Mesendoderm (in vitro differentiated cells): ENCODE measurements around the gene SYCN.
A peak's percentile ranks its signal among the peaks of the same experiment; 100 is the strongest.
"Not testable (repeated sequence)": the region's sequence is repeated elsewhere in the genome, so short reads cannot be mapped to it uniquely, and the experiment has no call there.

Experiments
- DNase-seq: peaks from one replicate; pipeline ENCODE4 v3.0.0; 2013
- H2AK5ac ChIP-seq: 2 replicates; pipeline ENCODE4 v1.6.1; 2013; ENCODE audit warnings: low read length, inconsistent platforms
- H2BK120ac ChIP-seq: 2 replicates; pipeline ENCODE4 v1.6.1; 2013; ENCODE audit warnings: low read depth, mild to moderate bottlenecking, low read length, moderate library complexity, mixed read lengths
- H2BK15ac ChIP-seq: replicated peaks from 2 replicates; pipeline ENCODE4 v1.6.1; 2013; ENCODE audit warnings: low read depth, mild to moderate bottlenecking, moderate library complexity
- H2BK5ac ChIP-seq: 2 replicates; pipeline ENCODE4 v1.6.1; 2013; ENCODE audit warnings: low read length, inconsistent platforms
- H3K18ac ChIP-seq: 2 replicates; pipeline ENCODE4 v1.6.1; 2013; ENCODE audit warnings: mild to moderate bottlenecking, low read length, mixed read lengths
- H3K23ac ChIP-seq: one replicate; pipeline ENCODE4 v1.6.1; 2013; ENCODE audit warnings: low read length
- H3K27ac ChIP-seq: 2 replicates; pipeline ENCODE4 v1.5.1; 2013; ENCODE audit warnings: low read depth, mild to moderate bottlenecking, inconsistent platforms, low read length, moderate library complexity
- H3K27me3 ChIP-seq: 2 replicates; pipeline ENCODE4 v1.6.1; 2013; ENCODE audit warnings: low read length, control low read depth, mild to moderate bottlenecking, inconsistent platforms; ENCODE audit not compliant: insufficient read depth, poor library complexity
- H3K36me3 ChIP-seq: 2 replicates; pipeline ENCODE4 v1.6.1; 2013; ENCODE audit warnings: low read length, inconsistent platforms; ENCODE audit not compliant: control insufficient read depth, insufficient read depth
- H3K4ac ChIP-seq: one replicate; pipeline ENCODE4 v1.6.1; 2013; ENCODE audit warnings: low read depth, mild to moderate bottlenecking, low read length, moderate library complexity
- H3K4me1 ChIP-seq: 2 replicates; pipeline ENCODE4 v1.6.1; 2013; ENCODE audit warnings: low read depth, low read length, inconsistent platforms; ENCODE audit not compliant: control insufficient read depth
- H3K4me2 ChIP-seq: 2 replicates; pipeline ENCODE4 v1.6.1; 2013; ENCODE audit warnings: low read length
- H3K4me3 ChIP-seq: 2 replicates; pipeline ENCODE4 v1.5.1; 2013; ENCODE audit warnings: mild to moderate bottlenecking, low read length
- H3K56ac ChIP-seq: one replicate; pipeline ENCODE4 v1.6.1; 2013; ENCODE audit warnings: low read length
- H3K79me1 ChIP-seq: 2 replicates; pipeline ENCODE4 v1.6.1; 2013; ENCODE audit warnings: low read length, inconsistent platforms
- H3K79me2 ChIP-seq: 2 replicates; pipeline ENCODE4 v1.6.1; 2013; ENCODE audit warnings: mild to moderate bottlenecking, low read length; ENCODE audit not compliant: control insufficient read depth, insufficient read depth
- H3K9ac ChIP-seq: 2 replicates; pipeline ENCODE4 v1.6.1; 2013; ENCODE audit warnings: low read length, inconsistent platforms
- H4K5ac ChIP-seq: one replicate; pipeline ENCODE4 v1.6.1; 2013; ENCODE audit warnings: low read length
- H4K8ac ChIP-seq: one replicate; pipeline ENCODE4 v1.6.1; 2013; ENCODE audit warnings: low read depth, mild to moderate bottlenecking, control low read depth, low read length, moderate library complexity
- WGBS: extraction: QIAGEN DNeasy Blood & Tissue Kit; methylation state at CpG from one replicate; pipeline ENCODE4 v1.1.7; 2013; ENCODE audit warnings: low lambda C conversion rate, missing lambda C conversion rate; ENCODE audit not compliant: insufficient coverage; ENCODE audit errors: extremely low coverage; 5-methylcytosine and 5-hydroxymethylcytosine counted together

Gene SYCN

DNA sequence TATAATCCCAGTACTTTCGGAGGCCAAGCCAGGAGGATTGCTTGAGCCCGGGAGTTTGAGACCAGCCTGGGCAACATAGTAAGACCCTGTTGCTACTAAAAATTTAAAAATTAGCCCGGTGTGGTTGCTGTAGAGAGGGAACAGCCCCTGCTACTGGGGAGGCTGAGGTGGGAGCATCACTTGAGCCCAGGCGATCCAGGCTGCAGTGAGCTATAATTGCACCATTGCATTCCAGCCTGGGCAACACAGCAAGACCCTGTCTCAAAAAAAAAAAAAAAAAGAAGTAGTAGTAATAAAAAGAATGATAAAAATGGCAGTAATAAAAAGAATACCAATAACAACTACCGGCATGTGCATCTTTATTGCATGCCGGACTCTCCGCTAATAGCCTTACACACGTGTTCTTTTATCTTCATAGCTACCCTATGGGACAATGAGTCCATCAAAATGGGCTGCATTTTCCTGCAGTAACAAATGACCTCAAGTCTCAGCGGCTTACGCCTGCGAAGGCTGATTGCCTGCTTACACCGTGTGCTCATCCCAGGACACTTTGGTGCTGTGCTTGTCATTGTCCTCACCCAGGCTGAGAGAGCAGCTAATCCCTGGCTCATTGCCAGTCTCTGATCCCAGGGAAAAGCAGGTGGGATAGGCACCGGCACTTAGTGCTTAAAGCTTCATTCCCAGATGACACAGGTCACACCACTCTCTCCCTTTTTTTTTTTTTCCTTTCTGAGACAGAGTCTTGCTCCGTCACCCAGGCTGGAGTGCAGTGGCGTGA lies 14.4 kb upstream of the SYCN start:
- H2BK5ac ChIP-seq, result no peak overlapping the region
- H3K27me3 ChIP-seq, result no peaks in the 10 kb centered on the region
- no peak overlapping the region for H3K18ac ChIP-seq
- no peaks in the 10 kb centered on the region for H3K4me1 ChIP-seq
- H3K4me2 ChIP-seq, result no peak overlapping the region
- H3K79me2 ChIP-seq, result no peaks in the 10 kb centered on the region
- H4K5ac ChIP-seq, result no peak overlapping the region
- H4K8ac ChIP-seq, result no peak overlapping the region
- no peak overlapping the region for H3K27ac ChIP-seq
- H2AK5ac ChIP-seq, result no peak overlapping the region
- H3K36me3 ChIP-seq, result no peaks in the 10 kb centered on the region
- H3K4ac ChIP-seq, result no peak overlapping the region
- no CpG with 5 or more reads among the region's 15 CpGs for WGBS
- no peak overlapping the region for H3K23ac ChIP-seq
- no peak overlapping the region for H2BK120ac ChIP-seq
- no peak overlapping the region for H2BK15ac ChIP-seq
- no peak overlapping the region for H3K4me3 ChIP-seq
- H3K9ac ChIP-seq, result no peak overlapping the region
- H3K79me1 ChIP-seq, result no peaks in the 10 kb centered on the region
- no peak overlapping the region for H3K56ac ChIP-seq
- no peak for DNase-seq

DNA sequence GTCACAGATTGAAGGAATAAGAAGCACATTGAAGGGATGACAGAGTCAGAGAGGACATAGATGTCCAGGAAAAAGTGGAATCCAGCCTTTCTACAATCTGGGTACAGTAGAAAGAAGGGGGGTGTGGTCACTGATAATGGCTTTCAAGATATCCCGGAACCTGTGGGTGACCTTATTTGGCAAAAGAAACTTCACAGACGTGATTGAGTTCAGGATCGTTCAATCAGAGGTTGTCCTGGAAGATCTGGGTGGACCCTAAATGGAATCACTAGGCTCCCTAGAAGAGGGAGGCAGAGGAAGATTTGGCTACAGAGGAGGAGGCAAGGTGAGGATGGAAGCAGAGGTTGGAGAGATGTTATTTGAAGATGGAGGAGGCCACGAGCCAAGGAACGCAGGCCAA lies 13.0 kb upstream of the SYCN start:
- no CpG with 5 or more reads among the region's 5 CpGs for WGBS

DNA sequence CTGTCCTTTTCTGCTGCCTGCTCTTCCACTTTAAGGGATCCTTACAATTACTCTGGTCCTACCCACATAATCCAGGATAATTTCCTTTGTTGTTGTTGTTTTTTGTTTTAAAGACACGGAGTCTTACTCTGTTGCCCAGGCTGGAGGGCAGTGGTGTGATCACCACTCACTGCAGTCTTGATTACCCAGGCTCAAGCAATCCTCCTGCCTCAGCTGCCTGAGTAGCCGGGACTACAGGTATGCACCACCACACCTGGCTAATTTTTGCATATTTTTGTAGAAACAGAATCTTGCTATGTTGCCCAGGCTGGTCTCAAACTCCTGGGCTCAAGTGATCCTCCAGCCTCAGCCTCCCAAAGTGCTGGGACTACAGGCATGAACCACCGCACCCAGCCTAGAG lies 11.3 kb upstream of the SYCN start:
- not testable (repeated sequence) for H3K23ac ChIP-seq, H3K79me2 ChIP-seq, H2AK5ac ChIP-seq, H3K4me3 ChIP-seq, H3K4ac ChIP-seq, H2BK5ac ChIP-seq, H4K8ac ChIP-seq, H3K36me3 ChIP-seq, DNase-seq, H3K56ac ChIP-seq, H3K79me1 ChIP-seq, H3K18ac ChIP-seq, H3K9ac ChIP-seq, H3K4me2 ChIP-seq, H2BK15ac ChIP-seq, H2BK120ac ChIP-seq, H3K4me1 ChIP-seq, H3K27me3 ChIP-seq, H3K27ac ChIP-seq, H4K5ac ChIP-seq
- WGBS, result no CpG with 5 or more reads among the region's 3 CpGs

More for the DNA sequence above, 13.0 kb upstream of the SYCN start:
- no peak overlapping the region for H3K4me3 ChIP-seq
- H3K9ac ChIP-seq, result no peak overlapping the region
- H4K8ac ChIP-seq, result no peak overlapping the region
- no peak overlapping the region for H2BK15ac ChIP-seq
- no peak overlapping the region for H3K18ac ChIP-seq
- H3K27ac ChIP-seq, result no peak overlapping the region
- H3K79me1 ChIP-seq, result no peaks in the 10 kb centered on the region
- H3K4me1 ChIP-seq, result no peaks in the 10 kb centered on the region
- H3K36me3 ChIP-seq, result no peaks in the 10 kb centered on the region
- H3K4ac ChIP-seq, result no peak overlapping the region
- DNase-seq, result no peak
- no peaks in the 10 kb centered on the region for H3K27me3 ChIP-seq
- H2AK5ac ChIP-seq, result no peak overlapping the region
- H3K56ac ChIP-seq, result no peak overlapping the region
- H4K5ac ChIP-seq, result no peak overlapping the region
- H3K79me2 ChIP-seq, result no peaks in the 10 kb centered on the region
- no peak overlapping the region for H2BK120ac ChIP-seq
- H3K23ac ChIP-seq, result no peak overlapping the region
- H3K4me2 ChIP-seq, result no peak overlapping the region
- H2BK5ac ChIP-seq, result no peak overlapping the region

DNA sequence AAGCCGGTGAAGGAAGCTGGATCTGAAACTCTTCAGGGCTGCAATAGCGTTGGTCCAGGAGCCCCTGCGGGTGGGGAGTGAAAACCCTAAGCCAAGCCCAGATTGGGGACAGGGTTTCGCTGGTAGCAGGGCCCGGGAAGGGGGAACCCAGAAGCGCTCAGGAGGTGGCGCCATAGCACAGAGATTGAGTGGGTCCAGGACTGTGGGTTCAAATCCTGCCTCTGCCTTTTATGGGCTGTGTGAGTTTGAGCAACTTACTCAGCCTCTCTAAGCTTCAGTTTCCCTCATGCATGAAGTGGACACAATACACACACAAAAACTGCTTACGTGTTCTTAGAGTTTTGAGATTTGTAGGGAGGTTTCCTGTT lies 8.3 kb upstream of the SYCN start:
- H2BK5ac ChIP-seq, result no peak overlapping the region
- H3K4ac ChIP-seq, result no peak overlapping the region
- no peak overlapping the region for H2AK5ac ChIP-seq
- H3K27ac ChIP-seq, result no peak overlapping the region
- peak; percentile 59 for DNase-seq
- no peaks in the 10 kb centered on the region for H3K79me2 ChIP-seq
- H2BK120ac ChIP-seq, result no peak overlapping the region
- H3K4me1 ChIP-seq, result no peaks in the 10 kb centered on the region
- no peak overlapping the region for H3K56ac ChIP-seq
- H3K4me3 ChIP-seq, result no peak overlapping the region
- H3K23ac ChIP-seq, result no peak overlapping the region
- no peaks in the 10 kb centered on the region for H3K36me3 ChIP-seq
- H3K79me1 ChIP-seq, result no peaks in the 10 kb centered on the region
- H3K9ac ChIP-seq, result no peak overlapping the region
- no peak overlapping the region for H3K18ac ChIP-seq
- H4K5ac ChIP-seq, result no peak overlapping the region
- WGBS, result no CpG with 5 or more reads among the region's 8 CpGs
- no peak overlapping the region for H3K4me2 ChIP-seq
- H4K8ac ChIP-seq, result no peak overlapping the region
- no peaks in the 10 kb centered on the region for H3K27me3 ChIP-seq
- H2BK15ac ChIP-seq, result no peak overlapping the region

DNA sequence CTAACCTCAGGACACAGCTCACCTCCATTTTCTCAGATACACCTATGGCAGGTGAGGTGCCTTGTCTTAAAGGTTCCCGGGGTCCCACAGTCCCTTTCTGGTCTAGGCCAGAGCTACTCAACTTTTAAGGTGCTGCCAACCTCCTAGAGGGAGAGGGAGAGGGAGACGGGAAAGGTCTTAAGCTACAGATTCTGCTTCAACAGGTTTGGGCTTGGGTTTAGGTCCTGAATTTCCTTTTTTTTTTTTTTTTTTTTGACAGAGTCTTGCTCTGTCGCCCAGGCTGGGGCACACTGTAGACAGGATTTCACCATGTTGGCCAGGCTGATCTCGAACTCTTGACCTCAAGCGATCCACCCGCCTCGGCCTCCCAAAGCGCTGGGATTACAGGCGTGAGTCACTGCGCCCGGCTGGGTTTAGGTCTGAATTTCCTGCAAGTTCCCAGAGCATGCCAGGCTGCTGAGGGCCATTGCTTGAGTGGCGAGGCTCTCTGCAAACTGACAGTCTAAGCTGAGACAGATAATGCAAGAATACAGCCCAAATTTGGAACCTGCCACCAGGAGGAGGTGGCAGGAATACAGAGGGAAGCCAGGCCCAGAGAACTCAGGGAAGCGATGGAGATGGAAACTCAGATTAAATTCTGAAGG lies 7.8 kb upstream of the SYCN start:
- Histone ChIP-seq H3K4me1 (no peaks in the 10 kb centered on the region), H3K23ac (no peak overlapping the region), H3K79me1 (no peaks in the 10 kb centered on the region), H2BK15ac (no peak overlapping the region), H3K4me3 (no peak overlapping the region), H3K18ac (no peak overlapping the region), H4K5ac (no peak overlapping the region), H3K36me3 (no peaks in the 10 kb centered on the region), H3K27me3 (no peaks in the 10 kb centered on the region), H3K4ac (no peak overlapping the region), H3K9ac (no peak overlapping the region), H2AK5ac (no peak overlapping the region), H2BK5ac (no peak overlapping the region), H3K4me2 (no peak overlapping the region), H3K79me2 (no peaks in the 10 kb centered on the region), H3K27ac (no peak overlapping the region), H4K8ac (no peak overlapping the region), H2BK120ac (no peak overlapping the region), H3K56ac (no peak overlapping the region)
- DNase-seq, result no peak
- WGBS, result no CpG with 5 or more reads among the region's 13 CpGs
